Panc1 (cell line): ENCODE results near the gene YBX1. TPM values are rescaled to one million over a fixed set of nuclear protein-coding genes. Genes with fewer than 3 reads are reported as not detected.

Source experiments
- ATAC-seq: fragments of 200-7000 bp; cut with Tn5 transposase; 2 replicates; pipeline ENCODE4 v1.9.1; 2020; ENCODE audit warnings: mild to moderate bottlenecking, moderate library complexity
- BruUV-seq: library from RNA; stranded (reverse); fragments of 400-500 nt; replicated peaks from 2 replicates; lab custom pipeline; 2021; lab: Mats Ljungman, UMichigan
- CTCF ChIA-PET: fragments of 300-600 bp; sonication (Branson Sonifier 250); formaldehyde crosslinking; loops from one replicate; lab custom pipeline; 2022; ENCODE audit warnings: antibody characterized with exemption; lab: Charles Lee
- POLR2A ChIA-PET: fragments of 300-600 bp; sonication (Branson Sonifier 250); formaldehyde crosslinking; loops from one replicate; lab custom pipeline; 2022; ENCODE audit warnings: antibody characterized with exemption; lab: Charles Lee
- DNase-seq: peaks from one replicate; pipeline ENCODE4 v3.0.0-alpha.2; 2010; ENCODE audit warnings: low read depth, low spot score
- H3K27ac ChIP-seq: 2 replicates; pipeline ENCODE4 v1.5.1; 2011; ENCODE audit warnings: mild to moderate bottlenecking, low read length, inconsistent platforms
- H3K27me3 ChIP-seq: fragments of 200-500 bp; sonication (Bioruptor generic); 2 replicates; pipeline ENCODE4 v1.6.0; 2014; ENCODE audit warnings: low read length, inconsistent platforms; ENCODE audit not compliant: control insufficient read depth, insufficient read depth
- H3K36me3 ChIP-seq: fragments of 200-500 bp; sonication (Bioruptor generic); 2 replicates; pipeline ENCODE4 v1.5.1; 2014; ENCODE audit warnings: inconsistent platforms, mild to moderate bottlenecking, low read length, moderate library complexity; ENCODE audit not compliant: control insufficient read depth, insufficient read depth
- H3K4me1 ChIP-seq: 2 replicates; pipeline ENCODE4 v1.5.1; 2011; ENCODE audit warnings: inconsistent platforms, mild to moderate bottlenecking, low read length, moderate library complexity; ENCODE audit not compliant: control insufficient read depth, insufficient read depth
- H3K4me3 ChIP-seq, 2 experiments: 2 replicates each; pipeline ENCODE4 v1.5.1; 2011 to 2012; ENCODE audit warnings: low read depth in 2 of 2, low read length in 2 of 2, mild to moderate bottlenecking in 2 of 2, inconsistent platforms in 1 of 2, moderate library complexity in 1 of 2
- H3K9me3 ChIP-seq: fragments of 200-500 bp; sonication (Bioruptor generic); 2 replicates; pipeline ENCODE4 v1.5.1; 2014; ENCODE audit warnings: low read depth, mild to moderate bottlenecking, inconsistent platforms, low read length, moderate library complexity; ENCODE audit not compliant: control insufficient read depth, insufficient read depth
- CTCF ChIP-seq: fragments of 450-650 bp; IDR thresholded peaks from 2 replicates; pipeline ENCODE4 v1.5.1; 2017; ENCODE audit warnings: mild to moderate bottlenecking
- POLR2AphosphoS5 ChIP-seq: IDR thresholded peaks from 2 replicates; pipeline ENCODE4 v1.6.1; 2012; ENCODE audit warnings: mild to moderate bottlenecking, low read depth, low read length, moderate library complexity
- REST ChIP-seq, 2 experiments: IDR thresholded peaks; 2 replicates each; pipeline ENCODE4 v1.6.1; 2011 to 2012; ENCODE audit warnings: low read depth in 2 of 2, control low read depth in 1 of 2, low read length in 1 of 2, mild to moderate bottlenecking in 1 of 2, moderate library complexity in 1 of 2; ENCODE audit not compliant: insufficient read depth in 1 of 2
- SIN3A ChIP-seq: IDR thresholded peaks from 2 replicates; pipeline ENCODE4 v1.6.1; 2012; ENCODE audit warnings: low read depth, mild to moderate bottlenecking, low read length, moderate library complexity, borderline replicate concordance; ENCODE audit not compliant: insufficient read depth
- TCF7L2 ChIP-seq: IDR thresholded peaks from 2 replicates; pipeline ENCODE4 v1.6.1; 2011; ENCODE audit warnings: mild to moderate bottlenecking, low read depth, low read length, inconsistent platforms
- in situ Hi-C: cut with HindIII; loops from 2 replicates; pipeline ENCODE4 v1.10.0; 2016; ENCODE audit warnings: low sequenced_read_pairs, low pct_unique_long_range_greater_than_20kb
- intact Hi-C: fragments of 100-400 bp; cut with micrococcal nuclease; formaldehyde crosslinking; loops from one replicate; pipeline ENCODE4 v1.10.0; 2022; ENCODE audit not compliant: unreplicated experiment
- total RNA-seq: library from RNA; stranded (reverse); gene quantifications from one replicate; pipeline ENCODE4 v1.2.1, GENCODE V29; 2021; ENCODE audit not compliant: unreplicated experiment

The YBX1 gene
- total RNA-seq, 1 experiment from 2014 or later = 908 TPM

- no peak overlapping the region for H3K27ac ChIP-seq
- H3K4me3 ChIP-seq = no peak overlapping the region
- H3K4me1 ChIP-seq = no peaks in the 10 kb centered on the region
- intact Hi-C loops = no loop called here
- H3K36me3 ChIP-seq = peaks cover 25% of the 10 kb centered on the region
- DNase-seq (no peak), ATAC-seq (no peak)
- TF ChIP-seq CTCF (no peak), SIN3A (no peak), POLR2AphosphoS5 (no peak), REST (IDR thresholded peaks at IDR 0.05; ENCODE audit: insufficient read depth in 1 of 2, low read depth in 2 of 2, low read length in 1 of 2) (no peak), TCF7L2 (no peak)
- no peaks in the 10 kb centered on the region for H3K27me3 ChIP-seq
- H3K9me3 ChIP-seq = no peaks in the 10 kb centered on the region
- in situ Hi-C loops = no loop called here
- BruUV-seq = no TSS peak
- POLR2A ChIA-PET = no interaction called here
- CTCF ChIA-PET = interaction anchor here (0.6 kb wide), 1 partner anchor 22 kb away, joined by 4 read pairs; no protein-coding TSS in a partner anchor
Observed at GRCh38 chr1:42753070-42753469, 70.9 kb downstream of the YBX1 start.

Other genes starting within 250 kb of the YBX1 start
- 0.57 TPM for gene ZMYND12, start 226.4 kb upstream of the YBX1 start, total RNA-seq
- 72.7 TPM for gene PPCS, start 225.9 kb upstream of the YBX1 start, total RNA-seq
- gene CCDC30, start 219.1 kb upstream of the YBX1 start, total RNA-seq = 1.3 TPM
- gene PPIH, start 24.0 kb upstream of the YBX1 start, total RNA-seq = 78.5 TPM
- gene CLDN19, start 57.8 kb downstream of the YBX1 start, total RNA-seq = 0.05 TPM
- gene P3H1, start 84.6 kb downstream of the YBX1 start, total RNA-seq = 84.8 TPM
- gene C1orf50, start 84.8 kb downstream of the YBX1 start, total RNA-seq = 5.8 TPM
- 0.13 TPM for gene TMEM269, start 102.6 kb downstream of the YBX1 start, total RNA-seq
- gene ERMAP, start 134.7 kb downstream of the YBX1 start, total RNA-seq = 15.3 TPM
- gene SVBP, start 135.0 kb downstream of the YBX1 start, total RNA-seq = 21.2 TPM
- 9.9 TPM for gene ZNF691, start 164.2 kb downstream of the YBX1 start, total RNA-seq